Pancreas (tissue), 10 donors: ENCODE data around the gene CALD1. TPM values are rescaled to one million over a fixed set of nuclear protein-coding genes. Genes with fewer than 3 reads are reported as not detected.
A peak's percentile ranks its signal among the peaks of the same experiment; 100 is the strongest.

ENCODE experiments used
- ATAC-seq, 4 donors: fragments of 200-7000 bp; cut with Tn5 transposase; one replicate each; pipeline versions ENCODE4 v1.8.0 to v1.9.1; 2020; ENCODE audit warnings: mild to moderate bottlenecking in 4 of 4, moderate library complexity in 4 of 4
- DNase-seq, 6 donors: peaks; one replicate each; pipeline ENCODE4 v3.0.0-alpha.2; 2020
- FAIRE-seq: peaks from 2 replicates; lab custom pipeline; 2012; peaks lifted over from hg19 to GRCh38; lab: Jason Lieb, UNC
- H3K27ac ChIP-seq, 4 donors: fragments of 200-600 bp; sonication (generic); 1 replicate in 3 of 4; 2 replicates in 1 of 4; pipeline versions ENCODE4 v1.5.0 to v1.8.0; 2020
- H3K27me3 ChIP-seq, 4 donors: fragments of 200-600 bp; one replicate each; pipeline ENCODE4 v1.8.0; 2021
- H3K36me3 ChIP-seq, 3 donors: fragments of 200-600 bp; sonication (generic) in 1 of 3; one replicate each; pipeline versions ENCODE4 v1.5.0 to v1.8.0; 2020 to 2021
- H3K4me1 ChIP-seq, 3 donors: fragments of 200-600 bp; one replicate each; pipeline ENCODE4 v1.8.0; 2021
- H3K4me3 ChIP-seq, 4 donors: fragments of 200-600 bp; sonication (generic) in 2 of 4; one replicate each; pipeline versions ENCODE4 v1.5.0 to v1.8.0; 2020 to 2021
- H3K9me3 ChIP-seq, 4 donors: fragments of 200-600 bp; one replicate each; pipeline ENCODE4 v1.8.0; 2021
- WGBS, 2 donors: extraction: QIAGEN DNeasy Blood & Tissue Kit; methylation state at CpG; one replicate each; pipeline ENCODE4 v1.1.7; 2013; 5-methylcytosine and 5-hydroxymethylcytosine counted together
- intact Hi-C, 3 donors: fragments of 100-400 bp; cut with DNase I; formaldehyde crosslinking; loops; one replicate each; pipeline versions ENCODE4 v1.11.1 to v1.14.2; 2022
- polyA plus RNA-seq, 2 donors: library from polyadenylated mRNA; stranded (reverse); fragments of 200-250 nt; gene quantifications; one replicate each; pipeline ENCODE4 v1.2.3, GENCODE V29; 2013
- total RNA-seq, 6 donors: library from RNA; stranded (reverse); fragmentation: NEBNext Ultra II Directional in 4 of 6; extraction: Animal tissue kit (Norgen Biotek cat#: 25700) in 4 of 6; gene quantifications; one replicate each; pipeline versions ENCODE4 v1.2.1 to v1.2.4, GENCODE V29; 2021 to 2023
- TF ChIP-seq, protein P1 (sequence below), 4 donors: fragments of 200-600 bp; sonication (generic) in 3 of 4; IDR thresholded peaks; one replicate each; pipeline versions ENCODE4 v1.5.0 to v1.8.0; 2021; ENCODE audit warnings: antibody characterized with exemption in 4 of 4
- donor health status: healthy with polysubstance abuse.
- donor health status: DM: no; HTN: no; CAD: no; lungs with moderate emphysema.
- donor health status: DM: no; HTN: no; CAD: no.
- donor health status: control.
- donor health status: control.
- donor health status: Bipolar disorder and iron deficiency.
- donor health status: DM: yes; HTN: yes; CAD: no.
- donor health status: DM: no; HTN: no; CAD: no.
- donor health status: DM: no; HTN: no; CAD: no.
- donor health status: DM: yes; HTN: yes; CAD: no.

CALD1 gene
- total and polyA plus RNA-seq, 8 donors = 17.0 to 85.8 (median 33.2) TPM

GRCh38 chr7:134893920-134894319, 114.5 kb downstream of the CALD1 start:
- ATAC-seq (no peak), FAIRE-seq (no peak), DNase-seq (no peak)
- no peak overlapping the region for H3K4me3 ChIP-seq
- H3K4me1 ChIP-seq = no peaks in the 10 kb centered on the region
- H3K27ac ChIP-seq = no peak overlapping the region
- H3K9me3 ChIP-seq = no peaks in the 10 kb centered on the region
- WGBS, 2 donors = 82 to 86% methylated on average over 7 of the region's 7 CpGs
- TF ChIP-seq, protein P1, sequence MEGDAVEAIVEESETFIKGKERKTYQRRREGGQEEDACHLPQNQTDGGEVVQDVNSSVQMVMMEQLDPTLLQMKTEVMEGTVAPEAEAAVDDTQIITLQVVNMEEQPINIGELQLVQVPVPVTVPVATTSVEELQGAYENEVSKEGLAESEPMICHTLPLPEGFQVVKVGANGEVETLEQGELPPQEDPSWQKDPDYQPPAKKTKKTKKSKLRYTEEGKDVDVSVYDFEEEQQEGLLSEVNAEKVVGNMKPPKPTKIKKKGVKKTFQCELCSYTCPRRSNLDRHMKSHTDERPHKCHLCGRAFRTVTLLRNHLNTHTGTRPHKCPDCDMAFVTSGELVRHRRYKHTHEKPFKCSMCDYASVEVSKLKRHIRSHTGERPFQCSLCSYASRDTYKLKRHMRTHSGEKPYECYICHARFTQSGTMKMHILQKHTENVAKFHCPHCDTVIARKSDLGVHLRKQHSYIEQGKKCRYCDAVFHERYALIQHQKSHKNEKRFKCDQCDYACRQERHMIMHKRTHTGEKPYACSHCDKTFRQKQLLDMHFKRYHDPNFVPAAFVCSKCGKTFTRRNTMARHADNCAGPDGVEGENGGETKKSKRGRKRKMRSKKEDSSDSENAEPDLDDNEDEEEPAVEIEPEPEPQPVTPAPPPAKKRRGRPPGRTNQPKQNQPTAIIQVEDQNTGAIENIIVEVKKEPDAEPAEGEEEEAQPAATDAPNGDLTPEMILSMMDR (IDR thresholded peaks at IDR 0.05) = no peak
- no peaks in the 10 kb centered on the region for H3K36me3 ChIP-seq
- no peaks in the 10 kb centered on the region for H3K27me3 ChIP-seq
- intact Hi-C loops = no loop called here

DNA sequence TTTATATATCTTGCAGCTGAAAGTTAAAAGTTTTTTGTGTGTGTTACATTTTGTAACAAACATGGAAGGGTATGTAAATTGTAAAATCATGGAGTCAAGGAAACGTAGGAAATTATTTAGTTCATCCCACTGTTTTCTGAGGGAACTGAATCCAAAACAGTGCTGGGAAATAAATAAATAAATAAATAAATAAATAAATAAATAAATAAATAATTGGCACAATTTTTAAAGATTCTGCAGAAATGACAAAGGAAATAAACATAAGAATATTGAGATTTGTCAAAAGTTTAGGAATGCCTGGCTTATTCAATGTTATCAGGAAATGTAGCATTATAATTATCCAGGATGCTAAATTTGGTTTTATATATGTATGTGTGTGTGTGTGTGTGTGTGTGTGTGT, 115.5 kb downstream of the CALD1 start:
- WGBS, 2 donors = 72 to 82% methylated on average over 1 of the region's 1 CpG
- TF ChIP-seq, protein P1 (IDR thresholded peaks at IDR 0.05) = no peak

DNA sequence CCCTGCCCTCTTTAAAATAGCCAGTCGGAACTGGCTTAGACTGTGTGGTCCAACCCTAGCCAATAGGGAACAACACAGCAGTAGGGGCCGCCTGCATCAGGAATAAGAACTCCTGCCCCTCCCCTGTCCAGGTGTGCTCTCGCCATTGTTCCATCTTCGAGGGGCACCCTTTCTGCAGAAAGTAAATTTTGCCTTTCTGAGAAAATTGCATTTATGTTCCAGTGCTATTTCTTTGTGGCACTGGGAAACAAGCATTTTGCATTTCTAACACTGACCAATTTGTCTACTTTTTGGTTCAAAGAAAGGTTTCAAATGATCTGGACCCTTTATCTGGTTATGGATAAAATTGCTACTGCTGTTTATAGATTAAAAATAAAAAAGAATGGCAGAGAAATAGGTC, 116.6 kb downstream of the CALD1 start:
- H3K4me1 ChIP-seq = no peaks in the 10 kb centered on the region
- ATAC-seq (no peak), DNase-seq (no peak), FAIRE-seq (no peak)
- intact Hi-C loops = no loop called here
- H3K9me3 ChIP-seq = no peaks in the 10 kb centered on the region
- H3K36me3 ChIP-seq = no peaks in the 10 kb centered on the region
- H3K4me3 ChIP-seq = no peak overlapping the region
- no peak overlapping the region for H3K27ac ChIP-seq
- TF ChIP-seq, protein P1 (IDR thresholded peaks at IDR 0.05) = no peak
- no peaks in the 10 kb centered on the region for H3K27me3 ChIP-seq
- WGBS, 2 donors = 88 to 96% methylated on average over 4 of the region's 4 CpGs

More for the DNA sequence above, 115.5 kb downstream of the CALD1 start:
- intact Hi-C loops = no loop called here
- DNase-seq (no peak), ATAC-seq (no peak), FAIRE-seq (no peak)
- Histone ChIP-seq H3K36me3 (no peaks in the 10 kb centered on the region), H3K27ac (no peak overlapping the region), H3K27me3 (no peaks in the 10 kb centered on the region), H3K4me3 (no peak overlapping the region), H3K9me3 (no peaks in the 10 kb centered on the region), H3K4me1 (no peaks in the 10 kb centered on the region)

DNA sequence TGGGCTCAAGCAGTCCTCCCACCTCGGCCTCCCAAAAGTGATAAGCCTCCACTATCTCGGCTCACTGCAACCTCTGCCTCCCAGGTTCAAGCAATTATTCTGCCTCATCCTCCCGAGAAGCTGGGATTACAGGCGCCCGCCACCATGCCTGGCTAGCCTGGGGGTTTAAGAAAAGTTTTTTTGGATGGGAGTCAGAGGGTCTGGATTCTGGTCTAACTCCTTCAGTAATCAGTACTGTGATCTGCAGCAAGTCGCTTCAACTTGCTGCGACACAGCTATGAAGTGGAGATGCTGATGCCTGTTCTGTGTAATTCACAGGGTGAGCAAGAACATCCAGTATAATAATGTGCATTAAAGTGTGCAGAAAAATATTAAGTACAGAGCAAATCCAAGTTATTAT, 118.5 kb downstream of the CALD1 start:
- Histone ChIP-seq H3K27ac (no peak overlapping the region), H3K36me3 (no peaks in the 10 kb centered on the region), H3K4me3 (no peak overlapping the region), H3K9me3 (no peaks in the 10 kb centered on the region), H3K4me1 (no peaks in the 10 kb centered on the region), H3K27me3 (no peaks in the 10 kb centered on the region)
- DNase-seq = no peak
- FAIRE-seq = no peak
- TF ChIP-seq, protein P1 (IDR thresholded peaks at IDR 0.05) = no peak
- intact Hi-C loops = no loop called here
- ATAC-seq = no peak
- WGBS, 2 donors = 89 to 94% methylated on average over 7 of the region's 7 CpGs

- H3K9me3 ChIP-seq = no peaks in the 10 kb centered on the region
- H3K4me1 ChIP-seq = no peaks in the 10 kb centered on the region
- no peaks in the 10 kb centered on the region for H3K27me3 ChIP-seq
- intact Hi-C loops = no loop called here
- H3K36me3 ChIP-seq = no peaks in the 10 kb centered on the region
- no peak overlapping the region for H3K27ac ChIP-seq
- WGBS, 2 donors = 56 to 68% methylated on average over 3 of the region's 3 CpGs
- ATAC-seq (peak in 2 of 4 donors; percentile 41 to 55), DNase-seq (no peak), FAIRE-seq (no peak)
- no peak overlapping the region for H3K4me3 ChIP-seq
- TF ChIP-seq, protein P1 (IDR thresholded peaks at IDR 0.05) = no peak
Observed at GRCh38 chr7:134899729-134900128, 120.3 kb downstream of the CALD1 start.
